Stimulated activated naive CD8-positive, alpha-beta T cell treated with anti-CD3 and anti-CD28 coated beads, Interleukin-15, Interleukin-2, amounts not matched to agents 100 ng/mL and 50 ng/mL, for 24 hours (primary cell): ENCODE results near the gene ANP32A.
"Not testable (repeated sequence)": the region's sequence is repeated elsewhere in the genome, so short reads cannot be mapped to it uniquely, and the experiment has no call there.

Source experiments
- H3K27ac Mint-ChIP-seq: one replicate; pipeline ENCODE4 v1.8.0; 2021; ENCODE audit warnings: mild to moderate bottlenecking, mixed read lengths
- H3K27me3 Mint-ChIP-seq: one replicate; pipeline ENCODE4 v1.8.0; 2021; ENCODE audit warnings: mixed read lengths
- H3K36me3 Mint-ChIP-seq: one replicate; pipeline ENCODE4 v1.8.0; 2021; ENCODE audit warnings: low read depth, mixed read lengths
- H3K4me1 Mint-ChIP-seq: one replicate; pipeline ENCODE4 v1.8.0; 2021; ENCODE audit warnings: low read depth, mixed read lengths
- H3K4me3 Mint-ChIP-seq: one replicate; pipeline ENCODE4 v1.8.0; 2021; ENCODE audit warnings: mild to moderate bottlenecking, mixed read lengths
- H3K9me3 Mint-ChIP-seq: one replicate; pipeline ENCODE4 v1.8.0; 2021; ENCODE audit warnings: mixed read lengths

Gene ANP32A

DNA sequence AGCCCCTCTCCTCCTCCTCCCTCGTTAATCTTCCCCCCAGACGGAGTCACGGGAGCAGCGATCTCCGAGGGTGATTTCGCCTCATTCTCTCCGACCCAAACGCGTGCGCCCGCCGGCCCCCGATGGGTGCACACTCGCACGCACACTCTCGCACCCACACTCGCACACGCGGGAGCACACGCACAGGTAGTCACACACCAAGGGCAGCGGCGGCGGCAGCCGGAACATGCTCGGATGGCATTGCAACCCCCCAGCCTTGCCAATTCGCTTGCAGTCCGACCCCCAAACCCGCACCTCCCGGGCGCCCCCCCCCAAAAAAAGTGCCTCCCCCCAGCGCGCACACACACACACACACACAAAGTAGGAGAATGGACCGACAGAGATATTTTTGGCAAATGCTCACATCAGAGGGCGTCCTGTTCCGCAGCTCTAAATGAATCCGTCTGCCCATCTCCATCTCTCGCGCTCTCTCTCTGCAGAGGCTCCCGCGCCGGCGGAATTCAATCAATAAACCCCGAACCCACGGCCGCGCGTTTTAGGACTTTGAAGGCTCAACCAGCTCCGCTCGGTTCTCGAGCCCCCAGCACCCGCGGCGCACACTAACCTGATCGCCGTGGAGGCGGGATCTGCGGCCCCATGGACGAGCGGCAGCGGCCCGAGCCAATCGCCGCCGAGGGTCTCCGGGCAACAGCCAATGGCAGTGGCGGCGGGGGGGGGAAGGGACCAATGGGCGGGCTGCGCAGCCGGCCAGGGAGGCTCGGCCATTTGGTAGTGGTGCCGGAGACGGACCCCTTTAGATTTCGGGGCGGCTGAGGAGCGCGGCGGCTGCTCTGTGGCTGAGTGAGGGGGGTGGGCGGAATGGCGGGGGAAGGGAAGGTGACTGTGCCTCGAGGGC lies at the start of gene ANP32A:
TSS of gene ANP32A (minus strand) at position 601 of the 895 bp plus-strand sequence. CDS start at position 457, 144 bp downstream.
- no peaks in the 10 kb centered on the region for H3K27me3 Mint-ChIP-seq
- peaks cover 42% of the 10 kb centered on the region for H3K4me1 Mint-ChIP-seq
- peaks cover 9% of the 10 kb centered on the region for H3K36me3 Mint-ChIP-seq
- H3K27ac Mint-ChIP-seq: peak within 1 kb of the TSS; percentile 95
- peak within 1 kb of the TSS; percentile 92 for H3K4me3 Mint-ChIP-seq
- H3K9me3 Mint-ChIP-seq: no peaks in the 10 kb centered on the region

DNA sequence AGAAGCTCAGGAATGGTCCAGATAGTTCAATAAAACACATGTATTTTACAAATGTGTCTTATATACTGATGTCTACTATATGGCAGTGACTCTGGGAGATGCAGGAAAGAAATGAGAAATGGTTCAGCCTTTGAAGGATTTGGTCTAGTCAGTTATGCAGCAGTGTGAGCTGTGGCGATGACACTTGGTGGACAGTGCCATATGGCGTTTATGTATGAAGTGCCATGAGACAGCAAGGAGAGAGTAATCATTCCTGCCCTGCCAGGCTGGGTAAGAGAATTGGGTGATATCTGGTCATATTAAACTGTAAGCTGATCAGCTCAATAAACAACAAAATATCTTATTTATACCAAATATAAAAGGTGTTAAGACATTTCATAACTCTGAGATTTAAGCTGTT lies 47.6 kb upstream of the ANP32A start:
- H3K9me3 Mint-ChIP-seq: peaks cover 4% of the 10 kb centered on the region
- no peaks in the 10 kb centered on the region for H3K4me1 Mint-ChIP-seq
- H3K27ac Mint-ChIP-seq: no peak overlapping the region
- no peaks in the 10 kb centered on the region for H3K36me3 Mint-ChIP-seq
- no peak overlapping the region for H3K4me3 Mint-ChIP-seq
- H3K27me3 Mint-ChIP-seq: peaks cover 14% of the 10 kb centered on the region

DNA sequence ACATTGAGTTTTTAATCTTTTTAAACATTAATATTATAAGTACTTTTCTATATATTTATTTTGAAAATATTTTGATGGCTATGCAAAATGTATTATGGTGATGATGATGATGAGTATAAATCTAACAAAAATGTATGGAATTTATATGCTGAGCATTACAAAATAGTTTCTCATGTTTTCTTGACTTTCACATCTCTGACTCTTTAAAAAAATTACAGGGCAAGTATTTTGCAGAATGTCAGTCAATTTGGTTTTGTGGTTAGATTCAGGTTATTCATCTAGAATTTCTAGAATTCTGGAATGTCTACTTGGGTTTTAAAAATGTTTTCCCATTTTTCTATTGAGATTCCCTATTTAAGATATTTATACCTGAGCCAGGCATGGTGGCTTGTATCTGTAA lies 41.7 kb upstream of the ANP32A start:
- no peaks in the 10 kb centered on the region for H3K4me1 Mint-ChIP-seq
- H3K4me3 Mint-ChIP-seq: no peak overlapping the region
- no peaks in the 10 kb centered on the region for H3K36me3 Mint-ChIP-seq
- peaks cover 5% of the 10 kb centered on the region for H3K27me3 Mint-ChIP-seq
- H3K27ac Mint-ChIP-seq: no peak overlapping the region
- peaks cover 10% of the 10 kb centered on the region for H3K9me3 Mint-ChIP-seq

DNA sequence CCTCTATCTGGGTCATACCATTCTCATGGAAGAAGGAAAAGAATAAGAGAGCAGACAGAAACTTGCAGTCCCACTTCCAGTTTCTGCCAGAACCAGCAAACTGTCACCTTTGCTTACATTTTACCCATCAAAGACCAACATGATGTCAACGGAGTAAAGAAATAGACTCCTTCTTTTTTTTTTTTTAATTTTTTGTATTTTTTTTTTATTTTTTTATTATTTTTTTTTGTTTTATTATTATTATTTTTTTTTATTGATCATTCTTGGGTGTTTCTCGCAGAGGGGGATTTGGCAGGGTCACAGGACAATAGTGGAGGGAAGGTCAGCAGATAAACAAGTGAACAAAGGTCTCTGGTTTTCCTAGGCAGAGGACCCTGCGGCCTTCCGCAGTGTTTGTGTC lies 38.0 kb upstream of the ANP32A start:
- peaks cover 18% of the 10 kb centered on the region for H3K9me3 Mint-ChIP-seq
- not testable (repeated sequence) for H3K4me3 Mint-ChIP-seq, H3K4me1 Mint-ChIP-seq

DNA sequence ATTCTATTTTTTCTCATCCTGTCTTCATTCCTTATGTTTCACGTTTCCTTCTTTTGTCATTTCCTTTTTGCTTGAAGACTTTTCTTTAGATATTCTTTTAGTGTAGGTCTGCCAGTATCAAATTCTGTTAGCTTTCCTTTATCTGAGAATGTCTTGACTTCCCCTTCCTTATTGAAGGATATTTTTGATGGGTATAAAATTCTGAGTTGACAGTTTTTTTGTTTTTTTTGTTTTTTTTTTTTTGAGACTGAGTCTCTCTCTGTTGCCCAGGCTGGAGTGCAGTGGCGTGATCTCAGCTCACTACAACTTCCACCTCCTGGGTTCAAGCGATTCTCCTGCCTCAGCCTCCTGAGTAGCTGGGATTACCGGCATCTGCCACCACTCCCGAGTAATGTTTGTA lies 36.7 kb upstream of the ANP32A start:
- peaks cover 18% of the 10 kb centered on the region for H3K9me3 Mint-ChIP-seq
- peaks cover 17% of the 10 kb centered on the region for H3K27me3 Mint-ChIP-seq
- H3K27ac Mint-ChIP-seq, H3K4me1 Mint-ChIP-seq, H3K4me3 Mint-ChIP-seq, H3K36me3 Mint-ChIP-seq: not testable (repeated sequence)

More for the DNA sequence above, 38.0 kb upstream of the ANP32A start:
- not testable (repeated sequence) for H3K27ac Mint-ChIP-seq, H3K36me3 Mint-ChIP-seq
- H3K27me3 Mint-ChIP-seq: peaks cover 13% of the 10 kb centered on the region

DNA sequence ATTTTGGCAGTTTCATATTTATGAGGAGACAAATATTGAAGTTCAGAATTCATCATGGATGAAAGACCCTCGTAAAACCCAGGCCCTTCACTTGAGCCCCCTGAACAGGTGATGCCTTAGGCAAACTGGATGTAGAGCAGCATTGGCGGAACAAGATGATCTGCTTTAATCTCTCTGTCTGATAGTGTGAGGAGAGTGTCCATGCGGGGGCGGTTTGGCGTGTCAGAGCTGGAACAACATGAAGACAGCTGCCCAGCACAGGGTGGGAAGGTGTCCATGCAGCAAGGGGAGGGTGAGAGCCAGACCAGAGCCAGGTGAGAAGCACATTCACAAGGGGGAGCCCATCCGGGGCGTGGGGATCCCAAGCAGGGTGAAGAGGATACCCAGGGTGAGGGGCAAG lies 31.8 kb upstream of the ANP32A start:
- peaks cover 5% of the 10 kb centered on the region for H3K36me3 Mint-ChIP-seq
- peaks cover 19% of the 10 kb centered on the region for H3K27me3 Mint-ChIP-seq

DNA sequence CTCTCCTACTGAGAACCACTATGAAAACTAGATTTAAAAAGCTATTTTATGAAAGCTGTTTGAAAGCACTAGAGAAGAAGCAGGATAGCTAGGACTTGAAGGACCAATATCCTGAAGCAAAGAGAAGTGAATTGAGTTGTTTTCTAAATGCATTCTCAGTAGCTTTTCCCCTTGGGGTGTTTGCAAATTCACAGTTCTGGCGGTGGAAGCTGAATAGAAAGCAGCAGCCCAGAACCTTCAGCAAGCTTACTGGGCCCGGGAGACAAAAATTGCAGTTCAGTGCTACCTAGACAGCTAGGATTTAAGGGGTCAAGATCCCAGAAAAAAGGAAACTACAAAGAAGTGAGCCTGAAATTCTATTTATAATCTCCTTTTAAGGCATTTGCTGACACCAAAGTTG lies 31.3 kb upstream of the ANP32A start:
- H3K36me3 Mint-ChIP-seq: peaks cover 5% of the 10 kb centered on the region
- H3K4me3 Mint-ChIP-seq: no peak overlapping the region
- peaks cover 18% of the 10 kb centered on the region for H3K27me3 Mint-ChIP-seq

More for the DNA sequence above, 31.8 kb upstream of the ANP32A start:
- Mint-ChIP-seq H3K9me3 (peaks cover 13% of the 10 kb centered on the region), H3K4me3 (no peak overlapping the region), H3K27ac (no peak overlapping the region), H3K4me1 (no peaks in the 10 kb centered on the region)

DNA sequence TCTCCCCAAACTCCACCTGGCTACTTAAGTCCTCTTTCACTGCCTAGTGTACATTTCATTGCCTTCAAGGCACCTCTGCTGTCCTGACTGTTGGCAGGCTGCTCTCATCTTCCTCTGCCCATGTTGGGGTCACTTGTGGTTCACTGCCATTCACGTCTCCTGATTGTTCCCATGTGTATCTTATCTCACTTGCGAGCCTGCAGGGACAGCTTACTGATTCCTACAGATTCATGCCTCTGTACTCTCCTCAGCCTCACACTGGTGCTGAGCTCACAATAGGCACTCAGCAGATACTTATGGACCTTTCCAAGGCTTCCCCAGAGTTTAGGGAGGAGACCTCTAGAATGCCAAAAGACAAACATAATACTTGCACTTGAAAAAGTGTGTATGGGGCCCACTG lies 28.8 kb upstream of the ANP32A start:
- Mint-ChIP-seq H3K27ac (no peak overlapping the region), H3K4me3 (no peak overlapping the region), H3K9me3 (no peaks in the 10 kb centered on the region), H3K4me1 (peaks cover 4% of the 10 kb centered on the region), H3K36me3 (no peaks in the 10 kb centered on the region), H3K27me3 (peaks cover 21% of the 10 kb centered on the region)

More for the DNA sequence above, 31.3 kb upstream of the ANP32A start:
- Mint-ChIP-seq H3K4me1 (no peaks in the 10 kb centered on the region), H3K9me3 (peaks cover 8% of the 10 kb centered on the region), H3K27ac (no peak overlapping the region)

DNA sequence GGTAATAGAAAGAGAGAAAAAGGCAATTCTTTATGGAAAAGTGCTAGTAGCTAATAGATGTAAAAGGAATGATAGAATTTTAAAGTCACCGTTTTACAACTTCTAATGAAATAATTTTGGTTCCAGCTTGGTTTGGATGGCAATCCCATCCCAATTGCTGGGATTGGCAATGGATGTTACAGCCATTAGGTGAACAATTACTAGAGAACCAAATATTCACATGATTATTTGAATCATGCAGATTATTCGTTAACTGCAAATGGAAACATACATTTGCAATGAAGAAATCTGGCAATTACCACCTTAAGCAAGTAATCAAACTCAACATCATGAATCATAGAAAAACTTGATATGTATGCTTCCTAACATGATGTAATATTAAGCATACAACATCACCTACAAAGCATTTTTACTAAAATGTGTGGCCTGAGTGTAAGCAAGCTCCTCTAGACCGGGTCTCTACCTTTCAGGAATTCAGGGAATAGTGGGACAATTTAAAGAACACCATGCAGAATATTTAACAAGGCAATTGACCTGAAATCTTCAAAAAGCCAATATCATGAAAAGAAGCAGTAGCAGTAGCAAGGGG lies 26.2 kb upstream of the ANP32A start:
- H3K36me3 Mint-ChIP-seq: no peaks in the 10 kb centered on the region
- H3K9me3 Mint-ChIP-seq: no peaks in the 10 kb centered on the region
- peaks cover 12% of the 10 kb centered on the region for H3K4me1 Mint-ChIP-seq
- H3K4me3 Mint-ChIP-seq: no peak overlapping the region
- peaks cover 40% of the 10 kb centered on the region for H3K27me3 Mint-ChIP-seq
- no peak overlapping the region for H3K27ac Mint-ChIP-seq

DNA sequence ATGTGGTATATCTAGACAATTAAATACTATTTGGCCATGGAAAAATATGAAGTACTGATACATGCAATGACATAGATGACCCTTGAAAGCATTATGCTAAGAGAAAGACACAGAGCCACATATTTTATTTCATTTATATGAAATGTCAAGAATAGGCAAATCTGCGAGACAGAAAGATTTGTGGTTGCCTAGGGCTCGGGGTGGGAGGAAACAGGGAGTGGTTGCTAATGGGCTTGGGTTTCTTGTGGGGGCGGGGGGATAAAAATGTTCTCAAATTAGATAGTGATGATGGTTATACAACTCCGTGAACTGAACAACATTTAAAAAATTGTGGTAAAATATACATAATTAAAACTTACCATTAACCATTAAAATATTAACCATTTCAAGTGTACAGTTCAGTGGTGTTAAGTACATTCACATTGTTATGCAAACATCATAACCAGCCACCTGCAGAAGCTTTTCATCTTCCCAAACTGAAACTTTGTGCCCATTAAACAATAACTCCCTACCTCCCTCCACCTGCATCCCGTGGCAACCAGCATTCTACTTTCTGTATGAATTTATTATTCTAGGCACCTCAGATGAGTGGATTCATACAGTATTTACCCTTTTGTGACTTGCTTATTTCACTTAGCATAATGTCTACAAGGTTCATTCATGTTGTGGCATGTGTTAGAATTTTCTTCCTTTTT lies 24.3 kb upstream of the ANP32A start:
- H3K9me3 Mint-ChIP-seq: no peaks in the 10 kb centered on the region
- H3K4me3 Mint-ChIP-seq: no peak overlapping the region
- H3K27me3 Mint-ChIP-seq: peaks cover 54% of the 10 kb centered on the region

DNA sequence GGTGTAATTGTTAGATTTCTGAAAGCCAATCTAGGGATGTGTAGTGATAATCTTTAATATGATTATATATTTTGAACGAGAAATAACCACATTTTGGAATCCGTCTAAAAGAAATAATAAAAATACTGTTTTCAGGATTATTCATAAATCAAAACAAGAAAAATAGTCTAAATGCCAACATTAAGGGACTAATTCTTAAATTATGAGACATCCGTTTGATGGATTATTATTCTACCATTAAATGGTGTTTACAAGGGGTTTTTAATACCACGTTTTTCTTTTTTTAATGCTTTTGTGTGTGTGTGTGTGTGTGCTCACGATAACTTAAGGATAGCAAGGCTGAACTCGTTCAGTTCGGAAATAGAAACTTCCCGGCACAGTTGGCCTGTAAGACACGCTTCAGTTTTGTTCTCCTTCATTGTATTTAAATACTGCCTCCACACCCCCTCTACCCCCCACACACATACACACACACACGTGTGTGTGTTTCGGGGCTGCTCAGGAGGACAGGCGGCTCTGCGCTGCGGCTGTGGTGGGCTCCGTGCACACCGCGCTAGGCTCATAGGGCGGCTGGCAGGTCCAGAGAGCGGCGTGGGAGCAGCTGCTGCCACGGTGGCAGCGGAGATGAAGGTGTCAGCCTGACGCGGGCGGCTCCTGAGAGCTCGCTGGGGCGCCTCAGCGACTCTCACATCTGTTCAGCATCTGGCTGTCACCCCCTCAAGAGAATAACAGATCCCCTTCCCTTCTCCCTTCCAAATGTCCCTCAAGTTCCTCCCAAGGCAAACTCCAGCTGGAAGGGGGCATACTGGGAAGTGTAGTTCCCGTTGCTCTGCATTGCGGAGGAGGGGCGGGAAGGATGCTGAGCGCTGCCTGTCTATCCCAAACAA lies 23.0 kb upstream of the ANP32A start:
- H3K36me3 Mint-ChIP-seq: no peaks in the 10 kb centered on the region
- peaks cover 64% of the 10 kb centered on the region for H3K27me3 Mint-ChIP-seq
- no peak overlapping the region for H3K27ac Mint-ChIP-seq
- H3K9me3 Mint-ChIP-seq: no peaks in the 10 kb centered on the region
- peak overlapping the region; percentile 72 for H3K4me3 Mint-ChIP-seq
- peaks cover 12% of the 10 kb centered on the region for H3K4me1 Mint-ChIP-seq

More for the DNA sequence above, 24.3 kb upstream of the ANP32A start:
- H3K4me1 Mint-ChIP-seq: peaks cover 12% of the 10 kb centered on the region
- H3K36me3 Mint-ChIP-seq: no peaks in the 10 kb centered on the region
- H3K27ac Mint-ChIP-seq: no peak overlapping the region

DNA sequence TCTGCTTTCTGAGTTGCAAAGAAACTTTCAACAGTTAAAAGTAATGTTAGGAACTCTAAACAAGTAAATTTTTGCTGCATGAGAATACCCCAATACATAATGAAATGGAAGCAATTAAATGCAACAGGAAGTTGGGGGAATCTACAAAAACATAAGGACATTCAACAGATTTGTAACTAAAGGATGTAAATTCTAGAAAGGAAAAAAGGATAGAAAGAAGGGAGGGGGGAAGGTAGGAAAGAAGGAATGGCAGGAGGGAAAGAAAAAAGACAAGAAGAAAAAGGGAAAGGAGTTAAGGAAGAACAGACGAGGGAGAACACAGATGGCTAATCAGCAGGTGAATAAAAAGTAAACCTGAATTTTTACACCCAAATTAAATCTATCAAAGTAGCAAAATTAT lies 22.3 kb upstream of the ANP32A start:
- peaks cover 12% of the 10 kb centered on the region for H3K4me1 Mint-ChIP-seq
- peaks cover 70% of the 10 kb centered on the region for H3K27me3 Mint-ChIP-seq
- no peaks in the 10 kb centered on the region for H3K36me3 Mint-ChIP-seq
- H3K9me3 Mint-ChIP-seq: no peaks in the 10 kb centered on the region
- no peak overlapping the region for H3K27ac Mint-ChIP-seq
- peak overlapping the region; percentile 11 for H3K4me3 Mint-ChIP-seq

DNA sequence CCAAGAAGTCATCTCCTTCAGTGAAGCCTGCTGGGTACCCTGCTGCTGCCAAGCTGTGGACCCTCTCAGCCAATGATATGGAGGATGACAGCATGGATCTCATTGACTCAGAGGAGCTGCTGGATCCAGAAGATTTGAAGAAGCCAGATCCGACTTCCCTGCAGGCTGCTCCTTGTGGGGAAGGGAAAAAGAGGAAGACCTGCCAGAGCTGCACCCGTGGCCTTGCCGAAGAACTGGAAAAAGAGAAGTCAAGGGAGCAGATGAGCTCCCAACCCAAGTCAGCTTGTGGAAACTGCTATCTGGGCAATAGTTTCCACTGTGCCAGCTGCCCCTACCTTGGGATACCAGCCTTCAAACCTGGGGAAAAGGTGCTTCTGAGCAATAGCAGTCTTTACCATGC lies 13.7 kb upstream of the ANP32A start:
- Mint-ChIP-seq H3K27ac (no peak overlapping the region), H3K4me1 (peaks cover 21% of the 10 kb centered on the region), H3K9me3 (peaks cover 11% of the 10 kb centered on the region), H3K27me3 (peaks cover 31% of the 10 kb centered on the region), H3K36me3 (peaks cover 6% of the 10 kb centered on the region), H3K4me3 (no peak overlapping the region)

DNA sequence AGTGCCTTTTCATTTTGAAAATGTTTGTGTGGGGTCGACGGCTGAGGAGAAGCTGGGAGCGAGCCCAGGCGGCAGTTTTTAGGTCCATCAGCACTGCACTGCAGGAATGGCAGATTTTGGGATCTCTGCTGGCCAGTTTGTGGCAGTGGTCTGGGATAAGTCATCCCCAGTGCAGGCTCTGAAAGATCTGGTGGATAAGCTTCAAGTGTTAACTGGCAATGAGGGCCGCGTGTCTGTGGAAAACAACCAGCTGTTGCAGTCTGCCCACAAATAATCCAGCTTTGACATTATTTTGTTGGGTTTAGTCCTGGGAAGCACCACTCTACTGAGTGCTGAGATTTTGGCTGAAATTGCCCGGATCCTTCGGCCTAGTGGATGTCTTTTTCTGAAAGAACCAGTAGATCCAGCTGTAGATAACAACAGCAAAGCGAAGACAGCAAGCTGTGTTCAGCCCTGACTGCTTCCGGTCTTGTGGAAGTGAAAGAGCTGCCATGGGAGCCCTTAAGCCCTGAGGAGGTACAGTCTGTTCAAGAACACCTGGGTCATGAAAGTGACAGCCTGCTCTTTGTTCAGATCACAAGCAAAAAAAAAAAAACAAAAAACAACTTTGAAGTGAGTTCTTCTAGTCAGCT lies 13.1 kb upstream of the ANP32A start:
- Mint-ChIP-seq H3K4me3 (no peak overlapping the region), H3K27ac (no peak overlapping the region), H3K36me3 (peaks cover 6% of the 10 kb centered on the region), H3K4me1 (peaks cover 27% of the 10 kb centered on the region), H3K27me3 (peaks cover 25% of the 10 kb centered on the region), H3K9me3 (peaks cover 11% of the 10 kb centered on the region)
